A549 (cell line): ENCODE data around the gene KATNIP. TPM values are rescaled to one million over a fixed set of nuclear protein-coding genes. Genes with fewer than 3 reads are reported as not detected.

Source experiments
- ATAC-seq, 2 experiments: fragments of 200-7000 bp in 1 of 2; fragments of >200 bp in 1 of 2; cut with Nextera tagmentation in 1 of 2; cut with Tn5 transposase in 1 of 2; 3 replicates each; pipeline versions ENCODE4 v1.8.0 to v1.9.1; 2018 to 2020; ENCODE audit warnings: mild to moderate bottlenecking in 1 of 2, moderate library complexity in 1 of 2
- CTCF ChIA-PET: fragments of 300-600 bp; sonication (Branson Sonifier 250); formaldehyde crosslinking; extraction: SDS; loops from one replicate; lab custom pipeline; 2021; ENCODE audit warnings: antibody characterized with exemption, inconsistent platforms; lab: Yijun Ruan, JAX
- POLR2A ChIA-PET: fragments of 350-600 bp; formaldehyde crosslinking; extraction: SDS; loops from one replicate; lab custom pipeline; 2021; ENCODE audit warnings: antibody characterized with exemption, inconsistent platforms; lab: Yijun Ruan, JAX
- DNase-seq, 2 experiments: peaks; one replicate each; pipeline versions ENCODE4 v3.0.0 to v3.0.0-alpha.2; 2011 to 2016; ENCODE audit warnings: low read depth in 1 of 2, low spot score in 1 of 2
- FAIRE-seq: peaks from 2 replicates; lab custom pipeline; 2011; peaks lifted over from hg19 to GRCh38; lab: Jason Lieb, UNC
- H3K27ac ChIP-seq, 2 experiments: fragments of >200 bp; sonication (Bioruptor Twin); formaldehyde crosslinking; 3 replicates each; pipeline ENCODE4 v1.5.1; 2016 to 2017
- H3K4me1 ChIP-seq: fragments of >200 bp; sonication (Bioruptor Twin); formaldehyde crosslinking; 3 replicates; pipeline ENCODE4 v1.6.1; 2016
- H3K4me2 ChIP-seq: fragments of >200 bp; sonication (Bioruptor Twin); formaldehyde crosslinking; 3 replicates; pipeline ENCODE4 v1.6.1; 2016
- H3K4me3 ChIP-seq: fragments of >200 bp; sonication (Bioruptor Twin); formaldehyde crosslinking; 3 replicates; pipeline ENCODE4 v1.5.1; 2016
- H3K9me3 ChIP-seq: fragments of >200 bp; sonication (Bioruptor Twin); formaldehyde crosslinking; 3 replicates; pipeline ENCODE4 v1.6.1; 2016
- ATOH8 ChIP-seq: fragments of 250-450 bp; sonication (Bioruptor Pico); IDR thresholded peaks from 2 replicates; pipeline ENCODE4 v1.5.0; 2020; ENCODE audit warnings: low read depth, mild to moderate bottlenecking, moderate library complexity
- CBX2 ChIP-seq: fragments of 200-600 bp; sonication (generic); IDR thresholded peaks from 2 replicates; pipeline ENCODE4 v1.6.1; 2016; ENCODE audit warnings: low read depth, mild to moderate bottlenecking, borderline replicate concordance
- CHD2 ChIP-seq: fragments of 150-350 bp; IDR thresholded peaks from 2 replicates; pipeline ENCODE4 v1.6.1; 2014; ENCODE audit warnings: low read length; ENCODE audit not compliant: partially characterized antibody
- CHD4 ChIP-seq: fragments of 200-600 bp; sonication (generic); IDR thresholded peaks from 2 replicates; pipeline ENCODE4 v1.6.1; 2016; ENCODE audit warnings: antibody characterized with exemption, mild to moderate bottlenecking, borderline replicate concordance
- EHMT2 ChIP-seq: fragments of 200-600 bp; sonication (generic); IDR thresholded peaks from 2 replicates; pipeline ENCODE4 v1.6.1; 2016; ENCODE audit warnings: antibody characterized with exemption, low read depth, mild to moderate bottlenecking, moderate library complexity
- ESRRA ChIP-seq: fragments of 150-350 bp; IDR thresholded peaks from 2 replicates; pipeline ENCODE4 v1.6.1; 2014; ENCODE audit warnings: mild to moderate bottlenecking, low read length, borderline replicate concordance
- FOXS1 ChIP-seq: fragments of 250-450 bp; sonication (Bioruptor Pico); IDR thresholded peaks from 2 replicates; pipeline ENCODE4 v1.5.0; 2020; ENCODE audit warnings: mild to moderate bottlenecking, moderate library complexity
- GATA3 ChIP-seq: IDR thresholded peaks from 2 replicates; pipeline ENCODE4 v1.6.1; 2012; ENCODE audit warnings: borderline replicate concordance
- HDAC2 ChIP-seq: fragments of 200-600 bp; sonication (generic); IDR thresholded peaks from 2 replicates; pipeline ENCODE4 v1.6.1; 2016
- HEYL ChIP-seq: fragments of 250-450 bp; sonication (Bioruptor Pico); IDR thresholded peaks from 2 replicates; pipeline ENCODE4 v1.8.0; 2021; ENCODE audit warnings: mild to moderate bottlenecking, moderate library complexity
- HMGXB4 ChIP-seq: fragments of 250-450 bp; sonication (Bioruptor Pico); IDR thresholded peaks from 2 replicates; pipeline ENCODE4 v1.5.0; 2021; ENCODE audit warnings: mild to moderate bottlenecking, moderate library complexity, borderline replicate concordance
- HOXA7 ChIP-seq: fragments of 250-450 bp; sonication (Bioruptor Pico); IDR thresholded peaks from 2 replicates; pipeline ENCODE4 v1.5.0; 2020; ENCODE audit warnings: mild to moderate bottlenecking, moderate library complexity
- HOXB5 ChIP-seq: fragments of 250-450 bp; sonication (Bioruptor Pico); IDR thresholded peaks from 2 replicates; pipeline ENCODE4 v1.5.0; 2020; ENCODE audit warnings: mild to moderate bottlenecking, moderate library complexity
- JUN ChIP-seq, 2 experiments: fragments of >200 bp; sonication (Bioruptor Twin); formaldehyde crosslinking; IDR thresholded peaks; 2 replicates in 1 of 2; 3 replicates in 1 of 2; pipeline ENCODE4 v1.6.1; 2016 to 2017
- MAZ ChIP-seq: fragments of 150-350 bp; IDR thresholded peaks from 2 replicates; pipeline ENCODE4 v1.6.1; 2014; ENCODE audit warnings: antibody characterized with exemption, low read depth, low read length, borderline replicate concordance
- NPAS2 ChIP-seq: fragments of 250-450 bp; sonication (Bioruptor Pico); IDR thresholded peaks from 2 replicates; pipeline ENCODE4 v1.8.0; 2022; ENCODE audit warnings: mild to moderate bottlenecking, moderate library complexity, borderline replicate concordance
- PBX3 ChIP-seq: IDR thresholded peaks from 2 replicates; pipeline ENCODE4 v1.6.1; 2012
- RARB ChIP-seq: fragments of 250-450 bp; sonication (Bioruptor Pico); IDR thresholded peaks from 2 replicates; pipeline ENCODE4 v1.8.0; 2021; ENCODE audit warnings: mild to moderate bottlenecking, moderate library complexity
- RCOR1 ChIP-seq: fragments of 150-350 bp; IDR thresholded peaks from 2 replicates; pipeline ENCODE4 v1.6.1; 2014; ENCODE audit warnings: antibody characterized with exemption, low read length, low read depth
- REST ChIP-seq: fragments of 200-600 bp; sonication (generic); IDR thresholded peaks from 2 replicates; pipeline ENCODE4 v1.6.1; 2016; ENCODE audit warnings: antibody characterized with exemption, mild to moderate bottlenecking, moderate library complexity
- SMC3 ChIP-seq: fragments of >200 bp; sonication (Bioruptor Twin); formaldehyde crosslinking; IDR thresholded peaks from 3 replicates; pipeline ENCODE4 v1.6.1; 2018; ENCODE audit warnings: inconsistent platforms
- SREBF2 ChIP-seq: fragments of 450-650 bp; IDR thresholded peaks from 2 replicates; pipeline ENCODE4 v1.6.1; 2014; ENCODE audit warnings: mild to moderate bottlenecking, moderate library complexity
- TFCP2L1 ChIP-seq: fragments of 250-450 bp; sonication (Bioruptor Pico); IDR thresholded peaks from 2 replicates; pipeline ENCODE4 v1.5.0; 2021; ENCODE audit warnings: mild to moderate bottlenecking
- USF2 ChIP-seq: fragments of 450-650 bp; IDR thresholded peaks from 2 replicates; pipeline ENCODE4 v1.6.1; 2014; ENCODE audit warnings: antibody characterized with exemption
- ZC3H11A ChIP-seq: fragments of 450-650 bp; IDR thresholded peaks from 2 replicates; pipeline ENCODE4 v1.6.1; 2014; ENCODE audit warnings: antibody characterized with exemption, mild to moderate bottlenecking
- ZSCAN20 ChIP-seq: fragments of 250-450 bp; sonication (Bioruptor Pico); IDR thresholded peaks from 2 replicates; pipeline ENCODE4 v1.8.0; 2022; ENCODE audit warnings: mild to moderate bottlenecking, moderate library complexity
- WGBS: methylation state at CpG from one replicate; pipeline ENCODE4 v1.1.6; 2017; ENCODE audit errors: missing lambda C conversion rate; 5-methylcytosine and 5-hydroxymethylcytosine counted together
- polyA plus RNA-seq, 4 experiments: library from polyadenylated mRNA; depleted of rRNA in 3 of 4; stranded (reverse); fragments of >200 nt; fragmentation: RNase III in 1 of 4; extraction: RNeasy Plus Mini Kit Qiagen cat#74134 plus additional on column Dnase treatment in 1 of 4; gene quantifications; 2 replicates in 3 of 4; 3 replicates in 1 of 4; pipeline ENCODE4 v1.2.3, GENCODE V29; 2011 to 2017

KATNIP gene
- polyA plus RNA-seq, 2 of the 4 experiments (the other 2 are of a cell fraction), result 12.8 to 27.1 TPM

- WGBS, result 97% methylated on average over 17 of the region's 17 CpGs
- no peak overlapping the region for H3K27ac ChIP-seq
- no peak overlapping the region for H3K4me2 ChIP-seq
- no peak for FAIRE-seq
- no peak overlapping the region for H3K4me3 ChIP-seq
- CTCF ChIA-PET, result interaction anchor here (1.6 kb wide), 1 partner anchor 9 kb away, joined by 9 read pairs; no protein-coding TSS in a partner anchor
- ATAC-seq, result no peak
- H3K9me3 ChIP-seq, result no peaks in the 10 kb centered on the region
- POLR2A ChIA-PET, result no interaction called here
- H3K4me1 ChIP-seq, result no peaks in the 10 kb centered on the region
- no peak for DNase-seq
- no peak for TF ChIP-seq ZC3H11A
- TF ChIP-seq RCOR1, result no peak
- TF ChIP-seq RARB (CRISPR knock-in tag), result no peak
- TF ChIP-seq MAZ, result no peak
- no peak for TF ChIP-seq CHD2
- TF ChIP-seq HOXA7 (CRISPR knock-in tag), result no peak
- TF ChIP-seq HDAC2, result no peak
- TF ChIP-seq SMC3, result no peak
- no peak for TF ChIP-seq HOXB5
- TF ChIP-seq SREBF2, result no peak
- TF ChIP-seq CBX2, result no peak
- no peak for TF ChIP-seq JUN (IDR thresholded peaks at IDR 0.05)
- TF ChIP-seq GATA3, result no peak
- no peak for TF ChIP-seq PBX3
- TF ChIP-seq HEYL (CRISPR knock-in tag), result no peak
- TF ChIP-seq USF2, result no peak
Observed at GRCh38 chr16:27506771-27507170, 43.2 kb upstream of the KATNIP start.

- no peak overlapping the region for H3K4me3 ChIP-seq
- ATAC-seq (no peak), FAIRE-seq (no peak)
- H3K9me3 ChIP-seq, result no peaks in the 10 kb centered on the region
- no peak overlapping the region for H3K4me2 ChIP-seq
- TF ChIP-seq FOXS1 (CRISPR knock-in tag) (no peak), REST (no peak), ATOH8 (CRISPR knock-in tag) (no peak), EHMT2 (no peak), PBX3 (no peak), CHD2 (no peak), MAZ (no peak), NPAS2 (no peak), ESRRA (no peak), ZSCAN20 (CRISPR knock-in tag) (no peak), CHD4 (no peak), TFCP2L1 (CRISPR knock-in tag) (no peak), HMGXB4 (CRISPR knock-in tag) (no peak)
- TF ChIP-seq, all 56 proteins: peak for 0
- CTCF ChIA-PET, result interaction anchor here (0.6 to 1.2 kb wide), 2 partner anchors 8 to 250 kb away, joined by 3 to 4 read pairs; no protein-coding TSS in a partner anchor
- WGBS, result 87% methylated on average over 9 of the region's 9 CpGs
- Histone ChIP-seq H3K27ac (no peak overlapping the region), H3K4me1 (no peaks in the 10 kb centered on the region)
- POLR2A ChIA-PET, result no interaction called here
- DNase-seq, result no peak
Observed at GRCh38 chr16:27508476-27508875, 41.5 kb upstream of the KATNIP start.
